ENCODE results near the gene SUCLG2. TPM values are rescaled to one million over a fixed set of nuclear protein-coding genes. Genes with fewer than 3 reads are reported as not detected.

Gene SUCLG2
- total and polyA plus RNA-seq, 9 of the 15 experiments (the other 6 are each of a cell fraction or from before 2014, with no cell fraction given): 10.1 to 41.4 (median 29.0) TPM

GRCh38 chr3:67478423-67478822 is 176.0 kb downstream of the SUCLG2 start:
- no peak for TF ChIP-seq CC2D1A (IDR thresholded peaks at IDR 0.05)
- TF ChIP-seq STAT6 (CRISPR knock-in tag; IDR thresholded peaks at IDR 0.05): no peak
- TF ChIP-seq SRSF3 (IDR thresholded peaks at IDR 0.05; ENCODE audit: insufficient read depth, low read length): no peak
- no peak for TF ChIP-seq KHSRP (IDR thresholded peaks at IDR 0.05)
- no peak for TF ChIP-seq MIER1 (IDR thresholded peaks at IDR 0.05; ENCODE audit: low read depth)
- no peak for TF ChIP-seq HNRNPLL (IDR thresholded peaks at IDR 0.05; ENCODE audit: low read depth, low read length, poor library complexity, severe bottlenecking)
- TF ChIP-seq ETS2 (tag; IDR thresholded peaks at IDR 0.05; ENCODE audit: borderline replicate concordance, poor library complexity, severe bottlenecking): no peak
- TF ChIP-seq CUX1 (CRISPR knock-in tag; IDR thresholded peaks at IDR 0.05): no peak
- no peak for TF ChIP-seq GATAD2B (IDR thresholded peaks at IDR 0.05; ENCODE audit: borderline replicate concordance)
- TF ChIP-seq MCM3 (IDR thresholded peaks at IDR 0.05): no peak
- H3K9me1 ChIP-seq (ENCODE audit: control insufficient read depth, insufficient read depth, low read length): no peaks in the 10 kb centered on the region
- no peak overlapping the region for H3K4me3 ChIP-seq
- no peak for DNase-seq (ENCODE audit: extremely low read depth in 1 of 4, low spot score in 3 of 4)
- no peak overlapping the region for H2AFZ ChIP-seq (ENCODE audit: low read depth, low read length)
- H3K27me3 ChIP-seq (ENCODE audit: control insufficient read depth in 2 of 2, insufficient read depth in 2 of 2, low read length in 2 of 2): no peaks in the 10 kb centered on the region
- no peak for FAIRE-seq
- H3K36me3 ChIP-seq (ENCODE audit: control insufficient read depth, insufficient read depth, low read length): no peaks in the 10 kb centered on the region
- 88% methylated on average over 7 of the region's 7 CpGs for WGBS (ENCODE audit: insufficient coverage, low coverage, missing lambda C conversion rate)
- ChIA-PET CTCF (ENCODE audit: low intra/inter-chr PET ratio) (no interaction called here), POLR2A (interaction anchor here (1.5 kb wide), 1 partner anchor 10 kb away, joined by 3 read pairs; no protein-coding TSS in a partner anchor)
- H3K27ac ChIP-seq (ENCODE audit: extremely low read depth, low read depth, low read length): no peak overlapping the region
- no peak for ATAC-seq
- in situ Hi-C loops (cut with MboI) (no loop called here), intact Hi-C loops (cut with micrococcal nuclease) (no loop called here)
- no peaks in the 10 kb centered on the region for H3K79me2 ChIP-seq (ENCODE audit: control insufficient read depth, insufficient read depth, low read length)
- no peaks in the 10 kb centered on the region for H4K20me1 ChIP-seq (replicated peaks; ENCODE audit: control insufficient read depth, insufficient read depth, low read length)
- no peaks in the 10 kb centered on the region for H3K9me3 ChIP-seq (replicated peaks; ENCODE audit: control insufficient read depth, insufficient read depth, low read depth, low read length)
- BruUV-seq (replicated peaks): no TSS peak
- H3K4me1 ChIP-seq (replicated peaks in 1 of 2; ENCODE audit: control insufficient read depth in 2 of 2, insufficient read depth in 2 of 2, low read length in 2 of 2): no peaks in the 10 kb centered on the region; a peak in 2 of 5 replicates
- H3K4me2 ChIP-seq (ENCODE audit: insufficient read depth, low read length): no peak overlapping the region
- H3K9ac ChIP-seq (ENCODE audit: insufficient read depth in 1 of 2, low read depth in 2 of 2, low read length in 2 of 2): no peak overlapping the region

Measured in K562 (cell line).